ENCODE results near the gene MANF.

DNA sequence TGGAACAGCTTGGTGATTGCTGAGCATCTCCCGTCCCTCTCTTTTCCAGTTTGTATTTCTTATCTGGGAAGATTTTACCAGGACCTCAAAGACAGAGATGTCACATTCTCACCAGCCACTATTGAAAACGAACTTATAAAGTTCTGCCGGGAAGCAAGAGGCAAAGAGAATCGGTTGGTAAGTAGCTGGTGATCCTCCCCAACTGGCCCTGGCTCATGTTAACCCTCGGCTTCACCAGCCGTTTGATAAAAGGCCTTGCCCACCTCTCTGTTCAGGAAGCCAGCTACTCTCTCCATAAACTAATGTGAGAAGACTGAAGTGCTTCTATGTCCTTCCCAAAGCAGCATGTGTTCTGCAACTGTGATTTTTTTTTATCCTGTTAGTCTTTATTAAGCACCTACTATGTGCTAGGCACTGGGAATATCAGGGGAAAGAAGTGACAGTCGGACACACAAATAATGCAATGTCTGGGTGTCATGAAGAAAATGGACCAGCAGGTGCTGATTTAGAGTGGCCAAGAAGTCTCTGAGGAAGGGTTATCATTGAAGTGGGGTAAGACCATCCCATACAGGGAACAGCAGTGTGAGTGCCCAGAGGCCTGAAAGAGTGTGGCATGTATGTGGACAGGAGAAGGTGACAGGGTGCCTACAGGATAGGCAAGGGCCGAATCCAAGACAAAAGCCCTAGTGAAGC is 1.2 kb downstream of the MANF start:
- TF ChIP-seq, protein P1, sequence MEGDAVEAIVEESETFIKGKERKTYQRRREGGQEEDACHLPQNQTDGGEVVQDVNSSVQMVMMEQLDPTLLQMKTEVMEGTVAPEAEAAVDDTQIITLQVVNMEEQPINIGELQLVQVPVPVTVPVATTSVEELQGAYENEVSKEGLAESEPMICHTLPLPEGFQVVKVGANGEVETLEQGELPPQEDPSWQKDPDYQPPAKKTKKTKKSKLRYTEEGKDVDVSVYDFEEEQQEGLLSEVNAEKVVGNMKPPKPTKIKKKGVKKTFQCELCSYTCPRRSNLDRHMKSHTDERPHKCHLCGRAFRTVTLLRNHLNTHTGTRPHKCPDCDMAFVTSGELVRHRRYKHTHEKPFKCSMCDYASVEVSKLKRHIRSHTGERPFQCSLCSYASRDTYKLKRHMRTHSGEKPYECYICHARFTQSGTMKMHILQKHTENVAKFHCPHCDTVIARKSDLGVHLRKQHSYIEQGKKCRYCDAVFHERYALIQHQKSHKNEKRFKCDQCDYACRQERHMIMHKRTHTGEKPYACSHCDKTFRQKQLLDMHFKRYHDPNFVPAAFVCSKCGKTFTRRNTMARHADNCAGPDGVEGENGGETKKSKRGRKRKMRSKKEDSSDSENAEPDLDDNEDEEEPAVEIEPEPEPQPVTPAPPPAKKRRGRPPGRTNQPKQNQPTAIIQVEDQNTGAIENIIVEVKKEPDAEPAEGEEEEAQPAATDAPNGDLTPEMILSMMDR (IDR thresholded peaks at IDR 0.05; ENCODE audit: insufficient read depth, low read depth, low read length) = no peak
- no peak for TF ChIP-seq EZH2 (IDR thresholded peaks at IDR 0.05; ENCODE audit: insufficient read depth, low read length)

Measured in astrocyte (in vitro differentiated cells and primary cell).